Dermis blood vessel endothelial cell (primary cell): ENCODE results near the gene KCNQ1. TPM values are rescaled to one million over a fixed set of nuclear protein-coding genes. Genes with fewer than 3 reads are reported as not detected.

Experiments
- DNase-seq: peaks from one replicate; pipeline ENCODE4 v3.0.0; 2010
- total RNA-seq: library from RNA; depleted of rRNA; stranded (reverse); fragments of >200 nt; gene quantifications from 2 replicates; pipeline ENCODE4 v1.2.3, GENCODE V29; 2014

The KCNQ1 gene
- 0.34 TPM in 1 of 2 replicates, not detected in the other for total RNA-seq

GRCh38 chr11:2444821-2445745 lies at the start of gene KCNQ1:
Gene KCNQ1 (plus strand): TSS chr11:2445008. CDS start chr11:2445099, 91 bp downstream.
- DNase-seq = peak; percentile 7

DNA sequence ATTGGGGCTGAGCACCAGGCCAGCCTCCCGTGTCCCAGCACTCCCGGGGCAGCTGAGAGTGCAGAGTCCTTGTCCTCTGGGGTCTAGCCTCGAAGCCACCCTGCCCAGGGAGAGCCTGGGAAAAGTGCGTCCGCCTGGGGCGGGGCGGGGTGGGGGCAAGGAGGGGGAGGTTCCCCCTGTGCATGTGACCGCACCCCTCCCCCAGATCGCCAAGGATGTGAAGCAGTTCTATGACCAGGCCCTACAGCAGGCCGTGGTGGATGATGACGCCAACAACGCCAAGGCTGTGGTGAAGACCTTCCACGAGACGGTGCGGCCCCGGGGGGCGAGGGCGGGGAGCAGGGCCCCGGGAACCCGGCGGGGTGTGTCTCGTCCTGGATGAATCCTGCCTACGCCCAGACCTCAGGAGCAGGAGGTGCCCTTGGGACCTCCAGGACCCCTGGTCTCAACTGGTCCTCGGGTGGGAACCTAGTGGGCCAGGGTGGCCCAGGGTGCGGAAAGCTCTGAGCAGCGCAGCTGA lies 49.5 kb upstream of the KCNQ1 start:
- no peak for DNase-seq

DNA sequence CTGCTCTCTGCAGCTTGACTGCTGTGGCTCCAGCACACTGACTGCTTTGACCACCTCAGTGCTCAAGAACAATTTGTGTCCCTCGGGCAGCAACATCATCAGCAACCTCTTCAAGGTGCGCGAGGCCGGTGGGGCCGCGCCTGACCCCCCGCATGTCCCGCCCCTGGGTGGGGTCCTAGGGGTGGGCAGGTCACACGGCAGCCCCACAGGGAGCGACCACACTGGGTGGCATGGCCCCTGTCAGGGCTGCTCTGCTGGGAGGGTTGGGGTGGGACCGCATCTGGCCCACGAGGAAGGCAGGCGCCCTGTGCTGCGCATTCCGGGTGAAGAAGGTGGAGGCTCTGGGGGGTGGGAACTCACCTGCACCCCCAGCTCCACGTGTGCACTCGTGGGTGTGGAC lies 49.0 kb upstream of the KCNQ1 start:
- DNase-seq = no peak

DNA sequence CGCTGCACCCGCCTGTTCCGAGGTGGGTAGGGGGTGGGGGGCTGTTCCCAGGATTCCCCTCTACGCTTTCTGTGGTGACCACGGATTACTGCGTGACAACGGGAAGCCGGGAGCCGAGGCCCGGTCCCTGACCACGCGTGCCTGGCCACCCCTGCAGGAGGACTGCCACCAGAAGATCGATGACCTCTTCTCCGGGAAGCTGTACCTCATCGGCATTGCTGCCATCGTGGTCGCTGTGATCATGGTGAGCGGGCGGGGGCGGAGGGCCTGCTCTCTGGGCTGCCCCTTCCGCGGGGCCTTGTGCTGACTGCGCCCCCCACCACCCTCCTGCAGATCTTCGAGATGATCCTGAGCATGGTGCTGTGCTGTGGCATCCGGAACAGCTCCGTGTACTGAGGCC lies 48.3 kb upstream of the KCNQ1 start:
- DNase-seq = no peak

GRCh38 chr11:2397005-2397404 lies 47.8 kb upstream of the KCNQ1 start:
- no peak for DNase-seq

DNA sequence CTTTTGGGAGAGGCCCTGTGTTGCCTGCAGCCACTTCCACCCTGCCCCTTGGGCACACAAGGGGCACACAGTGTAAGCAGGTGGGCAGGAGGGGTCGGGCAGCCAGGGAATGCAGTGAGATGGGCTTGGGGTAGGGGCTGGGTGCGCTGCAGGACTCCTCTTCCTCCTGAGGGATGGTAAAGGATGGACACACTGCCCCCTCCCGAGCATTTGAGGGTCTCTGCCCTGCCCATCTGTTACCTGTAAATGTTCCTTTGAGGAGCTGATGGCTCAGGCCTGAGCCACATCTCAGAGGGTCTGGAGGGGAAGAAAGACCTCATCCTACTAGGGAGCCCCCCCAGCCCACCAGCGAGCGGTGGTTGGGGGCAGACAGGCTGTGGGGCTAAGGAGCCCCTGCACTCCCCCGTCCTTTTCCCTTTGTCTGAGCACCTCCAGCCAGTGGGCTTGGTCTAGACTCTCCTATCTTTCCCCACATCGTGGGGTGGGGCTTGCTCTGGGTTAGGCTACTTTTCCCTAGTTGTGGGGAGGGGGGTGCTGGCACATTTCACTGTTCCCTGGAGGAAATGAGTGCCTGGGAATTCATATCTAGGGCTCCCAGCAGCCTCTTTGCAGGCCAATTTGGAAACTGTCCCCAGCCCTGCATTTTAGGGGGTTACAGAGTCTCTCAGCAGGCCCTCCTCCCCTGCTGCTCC lies 46.0 kb upstream of the KCNQ1 start:
- no peak for DNase-seq

- DNase-seq = peak; percentile 49
Measured at GRCh38 chr11:2399488-2400068, 45.2 kb upstream of the KCNQ1 start.

- peak; percentile 100 for DNase-seq
Measured at GRCh38 chr11:2400069-2400761, 44.6 kb upstream of the KCNQ1 start, which contains the start of gene TSSC4. Gene TSSC4 (plus strand): TSS chr11:2400750. CDS start chr11:2402634, 1,884 bp downstream.

DNA sequence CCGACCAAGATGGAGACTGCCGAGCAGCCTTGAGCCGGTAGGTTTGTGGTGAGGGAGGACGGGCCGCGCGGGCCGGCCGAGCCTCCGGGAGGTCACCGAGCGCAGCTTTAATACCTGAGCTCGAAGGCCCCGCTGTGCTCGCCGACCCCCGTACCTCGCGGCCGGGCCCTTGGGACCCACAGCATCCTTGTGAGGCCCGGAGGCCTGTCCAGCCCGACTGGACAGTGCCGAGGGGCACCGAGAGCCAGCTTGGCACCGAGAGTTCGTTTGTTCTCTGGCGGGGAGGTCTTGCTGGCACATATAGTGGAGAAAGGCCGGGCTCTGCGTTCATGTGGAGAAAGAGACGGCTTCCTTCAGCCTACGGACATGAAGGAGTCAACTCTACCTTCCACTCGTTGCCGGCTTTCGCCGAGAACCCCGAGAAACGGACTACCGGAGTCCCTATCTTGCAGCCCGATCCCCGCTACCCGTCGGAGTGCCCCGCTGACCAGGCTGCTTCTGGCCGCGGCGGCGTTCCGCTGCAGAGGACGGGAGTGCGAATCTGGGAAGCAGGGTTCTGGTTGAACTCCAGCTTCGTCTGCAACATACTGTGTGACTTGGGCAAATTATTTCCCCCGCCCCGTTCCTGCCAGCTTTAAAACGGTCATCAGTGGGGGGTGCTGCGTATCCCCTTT lies 43.9 kb upstream of the KCNQ1 start:
- peak; percentile 34 for DNase-seq

GRCh38 chr11:2401436-2401984 lies 43.3 kb upstream of the KCNQ1 start:
- no peak for DNase-seq

- DNase-seq = no peak
Measured at GRCh38 chr11:2402106-2402505, 42.7 kb upstream of the KCNQ1 start.

GRCh38 chr11:2402890-2403645 lies 41.7 kb upstream of the KCNQ1 start:
- DNase-seq = no peak

GRCh38 chr11:2404735-2405196 lies 40.0 kb upstream of the KCNQ1 start:
- DNase-seq = no peak

DNA sequence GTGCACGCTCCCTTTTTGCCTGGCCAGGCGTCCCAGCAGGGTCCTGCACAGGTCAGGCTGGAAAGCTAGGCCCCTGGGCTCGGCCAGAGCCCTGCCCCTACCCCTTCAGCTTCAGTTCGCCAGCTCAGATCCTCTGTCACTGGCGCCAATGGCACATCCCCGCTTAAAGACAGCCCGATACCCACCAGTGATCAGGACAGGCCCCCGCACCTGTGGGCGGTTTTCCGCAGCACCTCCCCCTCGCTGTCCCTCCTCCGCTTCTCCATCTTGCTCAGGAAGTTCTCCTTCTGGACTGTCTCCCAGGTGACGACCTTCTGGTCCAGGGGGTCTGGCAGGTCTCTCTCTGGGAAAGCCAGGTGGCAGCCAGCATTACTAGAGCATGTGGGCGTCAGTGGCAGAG lies 38.4 kb upstream of the KCNQ1 start:
- DNase-seq = no peak

GRCh38 chr11:2406878-2407410 lies 37.9 kb upstream of the KCNQ1 start:
- DNase-seq = no peak

GRCh38 chr11:2408671-2409070 lies 36.1 kb upstream of the KCNQ1 start:
- no peak for DNase-seq

DNA sequence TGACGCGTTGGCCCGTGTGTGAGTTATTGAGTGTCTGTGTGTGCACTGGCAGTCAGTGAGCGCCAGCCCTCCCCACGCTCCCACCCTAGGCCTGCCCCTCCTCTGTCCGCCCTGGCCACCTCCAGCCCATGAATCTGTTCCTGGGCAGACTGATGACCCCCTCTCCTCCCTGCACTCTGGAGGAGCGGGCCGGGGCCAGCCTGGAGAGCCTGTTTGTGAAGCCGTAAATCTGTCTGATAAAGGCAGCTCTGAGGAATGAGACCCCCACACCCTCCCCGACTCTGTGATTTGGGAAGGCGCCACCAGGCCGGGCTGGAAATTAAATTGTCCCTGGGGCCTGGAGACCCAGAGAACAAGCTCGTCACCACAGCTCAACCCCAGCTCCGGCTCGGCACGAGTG lies 35.7 kb upstream of the KCNQ1 start:
- DNase-seq = no peak

- no peak for DNase-seq
Measured at GRCh38 chr11:2409611-2410468, 35.0 kb upstream of the KCNQ1 start.

DNA sequence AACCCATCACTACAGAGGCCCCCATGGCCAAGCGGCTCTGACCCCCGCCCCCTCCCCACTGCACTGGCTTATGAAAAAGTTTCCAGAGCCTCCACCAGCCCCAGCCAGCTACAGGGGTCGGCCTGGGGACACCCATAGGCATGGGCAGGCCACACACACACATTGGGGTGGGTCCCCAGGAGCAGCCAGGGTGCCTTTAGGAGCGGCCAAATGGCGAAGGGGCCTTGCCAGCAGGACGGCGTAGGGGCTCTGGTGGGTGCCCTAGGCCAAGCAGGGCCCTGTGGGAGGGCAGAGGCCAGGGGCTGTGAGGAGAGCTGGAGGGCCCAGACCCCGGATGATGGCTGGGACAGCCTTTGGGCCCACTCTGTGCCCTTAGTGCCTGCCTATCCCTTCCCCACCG lies 34.2 kb upstream of the KCNQ1 start:
- no peak for DNase-seq
